Skeletal muscle tissue (tissue), 4 donors: ENCODE data around the gene GNB3. TPM values are rescaled to one million over a fixed set of nuclear protein-coding genes. Genes with fewer than 3 reads are reported as not detected.

Experiments used
- H3K27ac ChIP-seq: one replicate; pipeline ENCODE4 v1.7.0; 2013; ENCODE audit warnings: mild to moderate bottlenecking, low read depth, low read length, inconsistent platforms
- H3K27me3 ChIP-seq, 3 donors: one replicate each; pipeline ENCODE4 v1.7.0; 2013; ENCODE audit warnings: low read length in 3 of 3; ENCODE audit not compliant: control insufficient read depth in 3 of 3, insufficient read depth in 3 of 3
- H3K36me3 ChIP-seq, 3 donors: one replicate each; pipeline ENCODE4 v1.7.0; 2013; ENCODE audit warnings: low read length in 3 of 3; ENCODE audit not compliant: control insufficient read depth in 3 of 3, insufficient read depth in 3 of 3
- H3K4me1 ChIP-seq, 3 donors: one replicate each; pipeline ENCODE4 v1.7.0; 2013; ENCODE audit warnings: low read length in 3 of 3, mild to moderate bottlenecking in 3 of 3; ENCODE audit not compliant: control insufficient read depth in 3 of 3, insufficient read depth in 3 of 3
- H3K4me3 ChIP-seq, 3 donors: one replicate each; pipeline ENCODE4 v1.7.0; 2013; ENCODE audit warnings: low read length in 3 of 3
- H3K9ac ChIP-seq, 3 donors: one replicate each; pipeline ENCODE4 v1.7.0; 2013; ENCODE audit warnings: low read length in 3 of 3, mild to moderate bottlenecking in 3 of 3, moderate library complexity in 2 of 3, low read depth in 1 of 3
- H3K9me3 ChIP-seq, 3 donors: one replicate each; pipeline ENCODE4 v1.7.0; 2013; ENCODE audit warnings: low read length in 3 of 3; ENCODE audit not compliant: control insufficient read depth in 3 of 3
- total RNA-seq: library from RNA; depleted of rRNA; stranded (reverse); fragments of >200 nt; gene quantifications from one replicate; pipeline ENCODE4 v1.2.3, GENCODE V29; 2014
- donor health status: Osteomylitis.

The GNB3 gene
- total RNA-seq, 1 donor from 2014 or later: 3.7 TPM

DNA sequence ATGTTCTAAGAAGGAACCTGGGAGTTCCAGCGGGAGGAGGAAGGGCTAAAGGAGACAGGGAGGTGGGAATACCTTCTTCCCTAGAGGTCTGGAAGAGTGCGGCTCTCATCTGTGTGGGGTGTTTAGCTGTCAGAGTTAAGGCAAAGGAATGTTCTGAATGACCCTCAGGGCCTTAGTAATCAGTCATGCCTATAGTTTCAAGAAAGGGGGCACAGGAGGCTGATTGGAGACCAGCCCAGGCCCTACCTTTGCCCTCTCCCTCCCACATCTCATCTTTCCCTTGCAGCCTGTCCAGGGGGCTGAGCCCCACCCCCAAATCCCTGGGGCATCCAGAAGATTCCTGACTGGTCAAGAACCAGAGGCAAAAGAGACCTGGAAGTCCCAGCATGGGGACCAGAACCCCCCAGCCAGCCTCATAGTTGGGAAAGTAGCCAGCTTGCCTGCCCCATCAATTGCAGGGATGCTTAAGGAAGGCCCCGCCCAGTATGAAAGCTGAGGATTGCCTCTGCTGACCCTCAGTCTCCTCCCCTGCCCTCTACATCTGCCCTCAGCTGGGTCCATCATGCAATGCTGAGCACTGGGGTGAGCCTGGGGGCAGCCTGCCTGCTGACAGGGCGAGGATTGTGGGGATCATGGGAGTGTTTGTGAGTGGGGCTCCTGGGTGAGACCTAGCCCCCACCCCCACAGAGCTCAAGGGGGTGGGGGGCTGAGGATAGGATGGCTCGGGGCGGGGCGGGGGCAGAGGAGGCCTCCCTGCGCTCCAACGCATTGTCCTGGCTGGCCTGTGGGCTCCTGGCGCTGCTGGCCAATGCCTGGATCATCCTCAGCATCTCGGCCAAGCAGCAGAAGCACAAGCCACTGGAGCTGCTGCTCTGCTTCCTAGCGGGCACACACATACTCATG lies 17.3 kb upstream of the GNB3 start:
- Histone ChIP-seq H3K27me3 (peaks cover 32 to 76% (median 60%) of the 10 kb centered on the region in 3 donors), H3K4me3 (no peak overlapping the region), H3K9ac (no peak overlapping the region), H3K27ac (no peak overlapping the region), H3K4me1 (peaks cover 23 to 27% (median 25%) of the 10 kb centered on the region in 3 donors), H3K9me3 (no peaks in the 10 kb centered on the region), H3K36me3 (no peaks in the 10 kb centered on the region)

DNA sequence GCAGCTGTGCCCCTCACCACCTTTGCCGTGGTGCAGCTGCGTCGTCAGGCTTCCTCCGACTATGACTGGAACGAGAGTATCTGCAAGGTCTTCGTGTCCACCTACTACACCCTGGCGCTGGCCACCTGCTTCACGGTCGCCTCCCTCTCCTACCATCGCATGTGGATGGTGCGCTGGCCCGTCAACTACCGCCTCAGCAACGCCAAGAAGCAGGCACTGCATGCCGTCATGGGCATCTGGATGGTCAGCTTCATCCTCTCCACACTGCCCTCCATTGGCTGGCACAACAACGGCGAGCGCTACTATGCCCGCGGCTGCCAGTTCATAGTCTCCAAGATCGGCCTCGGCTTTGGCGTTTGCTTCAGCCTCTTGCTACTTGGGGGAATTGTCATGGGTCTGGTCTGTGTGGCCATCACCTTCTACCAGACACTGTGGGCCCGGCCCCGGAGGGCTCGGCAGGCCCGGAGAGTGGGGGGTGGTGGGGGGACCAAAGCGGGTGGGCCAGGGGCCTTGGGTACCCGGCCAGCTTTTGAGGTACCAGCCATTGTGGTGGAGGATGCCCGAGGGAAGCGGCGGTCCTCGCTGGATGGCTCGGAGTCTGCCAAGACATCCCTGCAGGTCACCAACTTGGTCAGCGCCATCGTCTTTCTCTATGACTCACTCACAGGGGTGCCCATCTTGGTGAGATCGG lies 16.5 kb upstream of the GNB3 start:
- Histone ChIP-seq H3K27me3 (peaks cover 36 to 84% (median 66%) of the 10 kb centered on the region in 3 donors), H3K27ac (no peak overlapping the region), H3K9me3 (no peaks in the 10 kb centered on the region), H3K4me3 (no peak overlapping the region), H3K36me3 (no peaks in the 10 kb centered on the region), H3K9ac (no peak overlapping the region), H3K4me1 (peaks cover 29 to 33% (median 31%) of the 10 kb centered on the region in 3 donors)

DNA sequence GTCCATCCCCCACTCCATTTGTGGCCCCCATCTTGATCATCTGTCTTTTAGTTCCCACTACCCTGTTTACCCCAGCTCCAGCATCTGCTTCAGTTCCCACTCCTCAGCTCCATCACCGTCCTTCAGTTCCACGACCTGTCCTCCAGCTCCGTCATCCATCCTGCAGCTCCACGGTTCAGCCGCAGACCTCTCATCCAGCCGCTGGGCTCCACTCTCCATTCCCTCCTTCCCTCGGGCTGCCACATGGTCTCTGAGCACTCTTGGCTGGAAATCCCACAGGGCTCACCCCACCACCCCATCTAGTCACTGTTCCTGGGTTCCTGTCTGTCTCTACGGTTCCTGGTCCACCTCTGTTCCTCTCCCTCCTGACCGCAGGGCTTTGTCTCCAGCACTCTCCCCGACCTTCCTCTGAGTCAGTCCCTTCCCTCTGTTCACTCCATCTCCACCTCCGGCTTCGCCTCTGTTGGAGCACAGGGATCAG lies 15.8 kb upstream of the GNB3 start:
- no peaks in the 10 kb centered on the region for H3K36me3 ChIP-seq
- peaks cover 36 to 89% (median 69%) of the 10 kb centered on the region in 3 donors for H3K27me3 ChIP-seq
- no peak overlapping the region for H3K27ac ChIP-seq
- H3K9ac ChIP-seq: peak overlapping the region in 1 of 3 donors; percentile 33
- H3K4me1 ChIP-seq: peaks cover 31 to 36% (median 32%) of the 10 kb centered on the region in 3 donors
- no peak overlapping the region for H3K4me3 ChIP-seq
- H3K9me3 ChIP-seq: no peaks in the 10 kb centered on the region

GRCh38 chr12:6825398-6826124 lies 15.2 kb upstream of the GNB3 start:
- Histone ChIP-seq H3K36me3 (no peaks in the 10 kb centered on the region), H3K27me3 (peaks cover 36 to 90% (median 69%) of the 10 kb centered on the region in 3 donors), H3K4me3 (peak overlapping the region in 2 of 3 donors; percentile 38 to 49), H3K4me1 (peaks cover 31 to 36% (median 32%) of the 10 kb centered on the region in 3 donors), H3K9me3 (no peaks in the 10 kb centered on the region), H3K9ac (peak overlapping the region in 1 of 3 donors; percentile 33), H3K27ac (no peak overlapping the region)

DNA sequence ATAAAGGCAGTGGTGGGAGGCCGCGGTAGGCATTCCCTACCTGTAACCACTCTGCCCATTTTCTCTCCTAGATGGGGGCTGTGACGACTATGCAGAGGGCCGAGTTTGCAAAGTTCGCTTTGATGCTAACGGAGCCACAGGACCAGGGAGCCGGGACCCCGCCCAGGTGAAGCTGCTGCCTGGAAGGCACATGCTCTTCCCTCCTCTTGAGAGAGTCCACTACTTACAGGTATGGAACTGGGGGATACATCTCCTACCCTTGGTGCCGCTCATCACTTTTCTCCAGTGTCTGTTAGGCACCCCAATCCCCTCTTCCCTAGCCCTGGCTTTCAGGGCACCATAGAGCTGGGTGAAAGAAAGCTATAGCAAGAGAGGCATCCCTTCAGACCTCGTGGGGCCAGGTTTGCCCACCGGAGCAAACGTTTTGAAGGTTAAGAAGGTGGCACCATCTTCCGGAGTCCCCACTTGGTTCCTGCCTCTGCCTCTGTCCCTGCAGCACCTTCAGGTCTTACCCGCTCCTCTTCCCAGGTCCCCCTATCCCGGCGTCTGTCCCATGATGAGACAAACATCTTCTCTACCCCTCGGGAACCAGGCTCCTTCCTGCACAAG lies 14.5 kb upstream of the GNB3 start:
- peaks cover 28 to 31% (median 31%) of the 10 kb centered on the region in 3 donors for H3K4me1 ChIP-seq
- peaks cover 36 to 85% (median 65%) of the 10 kb centered on the region in 3 donors for H3K27me3 ChIP-seq
- H3K36me3 ChIP-seq: peaks cover 0 to 3% (median 0%) of the 10 kb centered on the region in 3 donors
- H3K4me3 ChIP-seq: no peak overlapping the region
- no peaks in the 10 kb centered on the region for H3K9me3 ChIP-seq
- no peak overlapping the region for H3K27ac ChIP-seq
- no peak overlapping the region for H3K9ac ChIP-seq

DNA sequence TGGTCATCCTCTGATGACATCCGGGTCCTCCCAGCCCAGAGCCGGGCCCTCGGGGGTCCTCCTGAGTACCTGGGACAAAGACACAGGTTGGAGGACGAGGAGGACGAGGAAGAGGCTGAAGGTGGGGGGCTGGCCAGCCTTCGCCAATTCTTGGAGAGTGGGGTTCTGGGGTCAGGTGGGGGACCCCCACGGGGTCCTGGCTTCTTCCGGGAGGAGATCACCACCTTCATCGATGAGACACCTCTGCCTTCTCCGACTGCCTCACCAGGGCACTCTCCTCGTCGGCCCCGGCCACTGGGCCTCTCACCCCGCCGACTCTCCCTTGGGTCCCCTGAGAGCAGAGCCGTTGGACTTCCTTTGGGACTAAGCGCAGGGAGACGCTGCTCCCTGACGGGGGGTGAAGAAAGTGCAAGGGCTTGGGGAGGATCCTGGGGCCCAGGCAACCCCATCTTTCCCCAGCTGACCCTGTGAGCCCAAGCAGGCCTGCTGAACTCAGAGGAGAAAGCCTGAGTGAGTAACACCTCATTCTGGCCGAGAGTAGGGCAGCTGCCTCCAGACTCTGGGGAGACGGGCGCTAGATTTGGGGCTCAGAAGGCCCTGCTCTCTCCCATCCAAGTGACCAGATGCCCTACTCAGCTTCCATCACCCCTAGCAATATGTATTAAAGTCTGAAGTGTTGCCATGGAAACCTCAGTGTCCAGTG lies 13.8 kb upstream of the GNB3 start:
- Histone ChIP-seq H3K4me3 (peak overlapping the region in 1 of 3 donors; percentile 43), H3K27me3 (peaks cover 36 to 82% (median 63%) of the 10 kb centered on the region in 3 donors), H3K36me3 (peaks cover 0 to 3% (median 0%) of the 10 kb centered on the region in 3 donors), H3K9me3 (no peaks in the 10 kb centered on the region), H3K9ac (peak overlapping the region in 1 of 3 donors; percentile 25), H3K27ac (peak overlapping the region; percentile 25), H3K4me1 (peaks cover 25 to 30% (median 28%) of the 10 kb centered on the region in 3 donors)

DNA sequence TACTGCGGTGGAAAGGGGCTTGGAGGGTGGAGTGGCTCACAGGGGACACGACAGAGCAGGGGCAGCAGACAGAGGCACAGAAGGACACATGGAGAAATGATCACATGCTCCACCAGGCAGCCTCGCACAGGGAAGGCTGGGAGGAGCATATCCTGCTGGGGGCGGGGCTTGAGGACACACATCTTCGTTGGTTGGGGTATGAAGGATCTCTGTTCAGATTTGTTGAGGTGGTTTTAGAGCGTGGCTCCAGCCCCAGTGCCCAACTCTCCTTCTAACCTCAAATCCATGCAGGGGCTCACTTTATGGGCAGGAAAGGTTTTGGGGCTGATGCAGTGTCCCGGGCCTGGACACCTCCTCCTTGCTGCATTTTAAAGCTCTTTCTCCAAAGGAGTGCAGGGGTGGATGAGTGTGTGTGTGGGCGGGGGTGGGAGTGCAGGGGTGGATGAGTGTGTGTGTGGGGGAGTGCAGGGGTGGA lies 13.3 kb upstream of the GNB3 start:
- peak overlapping the region; percentile 25 for H3K27ac ChIP-seq

GRCh38 chr12:6827982-6828780 lies 12.5 kb upstream of the GNB3 start, which contains the start of gene P3H3:
TSS of gene P3H3 (plus strand) at chr12:6828407. CDS start at chr12:6828441, 34 bp downstream.
- peak within 1 kb of the TSS; percentile 47 for H3K27ac ChIP-seq
- H3K9me3 ChIP-seq: no peaks in the 10 kb centered on the region
- H3K36me3 ChIP-seq: peaks cover 0 to 3% (median 0%) of the 10 kb centered on the region in 3 donors
- H3K27me3 ChIP-seq: peaks cover 29 to 70% (median 52%) of the 10 kb centered on the region in 3 donors
- peaks cover 20 to 23% (median 22%) of the 10 kb centered on the region in 3 donors for H3K4me1 ChIP-seq
- H3K9ac ChIP-seq: peak within 1 kb of the TSS; percentile 56 to 79 (median 77)
- H3K4me3 ChIP-seq: peak within 1 kb of the TSS; percentile 69 to 74 (median 69)

More for the DNA sequence above, 13.3 kb upstream of the GNB3 start:
- peak overlapping the region in 1 of 3 donors; percentile 43 for H3K4me3 ChIP-seq
- peaks cover 20 to 24% (median 22%) of the 10 kb centered on the region in 3 donors for H3K4me1 ChIP-seq
- H3K9me3 ChIP-seq: no peaks in the 10 kb centered on the region
- peaks cover 32 to 76% (median 57%) of the 10 kb centered on the region in 3 donors for H3K27me3 ChIP-seq
- peak overlapping the region in 1 of 3 donors; percentile 16 for H3K9ac ChIP-seq
- peaks cover 0 to 3% (median 0%) of the 10 kb centered on the region in 3 donors for H3K36me3 ChIP-seq
